T-helper 1 cell (primary cell): ENCODE data around the gene LCN15.
A peak's percentile ranks its signal among the peaks of the same experiment; 100 is the strongest.
"Not testable (repeated sequence)": the region's sequence is repeated elsewhere in the genome, so short reads cannot be mapped to it uniquely, and the experiment has no call there.

Experiments used
- DNase-seq, 5 donors: peaks; one replicate each; pipeline ENCODE4 v3.0.0-alpha.2; 2012 to 2020

Gene LCN15

DNA sequence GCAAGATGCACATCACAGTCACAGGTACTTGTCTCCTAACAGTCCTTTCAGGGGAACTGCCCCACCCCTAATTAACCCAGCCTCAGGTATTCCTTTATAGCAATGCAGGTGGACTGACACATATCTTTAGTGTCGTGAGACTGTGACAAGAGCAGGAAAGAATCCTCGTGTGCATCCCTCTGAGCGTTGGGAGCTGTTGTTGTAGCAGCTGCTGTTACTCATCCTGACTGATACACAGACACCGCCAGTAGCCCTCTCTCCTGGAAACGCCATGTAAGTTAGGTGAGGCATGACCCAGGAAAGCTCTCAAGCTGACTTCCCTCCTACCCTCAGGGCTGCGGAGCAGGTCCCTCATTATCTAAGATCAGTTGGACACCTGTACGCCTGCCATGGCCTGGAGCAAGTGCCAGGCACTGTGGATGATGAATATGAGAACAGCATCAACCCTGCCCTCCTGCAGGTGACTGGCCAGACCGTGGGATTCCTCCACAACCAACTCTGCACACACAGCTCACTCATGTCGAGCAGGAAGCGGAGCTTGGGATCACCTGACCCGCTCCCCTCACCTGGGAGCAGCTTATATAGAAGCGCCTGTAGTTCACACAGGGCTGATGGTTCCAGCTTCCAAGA lies 10.2 kb upstream of the LCN15 start:
- DNase-seq, result no peak

DNA sequence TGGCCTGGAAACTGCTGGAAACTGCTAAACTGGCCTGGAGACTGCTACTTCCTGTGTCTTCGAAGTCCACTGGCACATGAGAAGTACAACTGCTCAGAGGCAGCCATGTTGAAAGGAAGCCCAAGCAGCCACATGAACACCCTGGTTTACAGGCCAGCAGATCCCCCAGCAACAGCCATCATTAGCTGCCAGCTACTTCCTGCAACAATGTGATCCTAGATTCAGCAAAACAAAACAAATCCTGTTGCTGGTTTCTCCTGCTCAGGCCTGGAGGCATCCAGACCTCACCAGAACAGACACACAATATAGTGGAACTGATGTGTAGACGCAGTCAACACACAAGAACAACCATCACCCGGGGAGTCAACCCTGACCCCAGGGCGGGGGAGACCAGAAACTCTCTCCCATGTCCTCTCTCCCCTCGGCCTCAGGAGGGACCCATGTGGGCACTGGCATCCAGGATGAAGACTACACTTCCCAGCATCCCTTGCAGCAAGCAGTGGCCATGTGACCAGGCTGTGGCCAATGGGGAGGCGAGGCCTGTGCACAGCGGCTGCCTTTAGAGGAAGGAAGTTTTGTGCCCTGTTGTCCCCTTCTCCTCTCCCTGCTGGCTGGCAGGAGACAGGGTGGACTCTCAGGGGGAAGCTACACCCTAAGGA lies 9.2 kb upstream of the LCN15 start:
- no peak for DNase-seq

DNA sequence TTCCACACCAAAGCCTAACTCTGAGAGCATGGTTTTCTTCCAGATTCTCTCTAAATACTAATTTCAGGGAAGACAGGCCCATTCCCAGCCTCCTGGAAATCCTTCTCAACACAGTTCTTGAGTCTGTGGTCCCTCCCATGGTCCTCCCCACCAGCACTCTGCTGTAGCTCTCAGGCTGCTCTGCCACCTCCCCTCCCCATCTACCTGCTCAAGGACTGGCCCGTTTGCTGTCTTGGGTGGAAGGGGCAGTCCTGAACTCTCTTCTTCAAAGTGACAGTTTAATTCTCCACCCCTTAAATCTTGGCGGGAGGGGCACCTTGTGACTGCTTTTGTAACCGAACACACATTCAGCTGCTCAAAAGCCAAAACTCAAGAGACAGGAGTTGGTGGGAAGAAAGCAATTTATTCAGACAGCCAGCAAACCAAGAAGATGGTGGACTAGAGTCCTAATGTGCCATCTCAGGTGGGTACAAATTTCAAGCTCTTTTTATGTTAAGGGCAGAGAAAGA lies 7.6 kb upstream of the LCN15 start:
- no peak for DNase-seq

DNA sequence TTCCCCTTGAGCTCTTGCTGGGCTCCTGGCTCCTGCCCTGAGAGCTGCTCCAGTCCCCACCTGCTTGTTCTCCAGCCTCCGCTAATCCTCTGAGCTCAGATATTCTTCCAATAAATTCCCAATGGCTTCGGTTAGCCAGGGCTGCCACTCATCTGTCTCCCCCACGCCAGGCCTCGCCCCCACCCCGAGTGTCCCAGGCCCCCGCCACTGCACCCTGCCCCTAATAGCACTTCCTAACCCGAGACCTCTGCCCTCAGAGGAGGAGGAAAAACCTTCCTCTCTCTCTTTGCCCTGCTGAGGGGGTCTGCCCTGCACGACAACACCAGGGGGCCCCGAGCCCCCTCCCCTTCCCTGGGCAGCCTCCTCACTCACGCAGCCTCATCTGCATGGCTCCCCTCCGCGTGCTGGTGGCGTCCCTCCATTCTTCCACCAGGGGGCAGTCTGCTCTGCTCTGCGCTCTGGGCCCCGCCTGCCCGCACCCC lies 5.4 kb upstream of the LCN15 start:
- DNase-seq, result peak in 3 of 5 donors; percentile 28 to 45 (median 40)

DNA sequence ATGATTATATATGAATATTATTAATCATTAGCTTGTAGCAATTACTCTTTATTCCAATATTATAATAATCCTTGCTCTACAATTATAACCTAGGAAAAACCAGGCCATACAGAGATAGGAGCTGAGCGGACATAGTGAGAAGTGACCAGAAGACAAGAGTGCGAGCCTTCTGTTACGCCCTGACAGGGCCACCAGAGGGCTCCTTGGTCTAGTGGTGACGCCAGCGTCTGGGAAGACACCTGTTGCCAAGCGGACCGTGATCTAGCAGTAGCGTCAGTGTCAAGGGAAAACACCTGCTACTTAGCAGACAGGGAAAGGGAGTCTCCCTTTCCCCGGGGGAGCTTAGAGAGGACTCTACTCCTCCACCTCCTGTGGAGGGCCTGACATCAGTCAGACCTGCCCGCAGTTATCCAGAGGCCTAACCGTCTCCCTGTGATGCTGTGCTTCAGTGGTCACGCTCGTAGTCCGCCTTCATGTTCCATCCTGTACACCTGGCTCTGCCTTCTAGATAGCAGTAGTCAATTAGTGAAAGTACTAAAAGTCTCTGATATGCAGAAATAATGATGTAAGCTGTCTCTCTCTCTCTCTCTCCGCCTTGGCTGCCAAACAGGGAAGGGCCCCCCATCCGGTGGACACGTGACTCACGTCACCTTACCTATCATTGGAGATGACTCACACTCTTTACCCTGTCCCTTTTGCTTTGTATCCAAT lies 2.2 kb upstream of the LCN15 start:
- peak in 2 of 5 donors; percentile 29 to 44 for DNase-seq

DNA sequence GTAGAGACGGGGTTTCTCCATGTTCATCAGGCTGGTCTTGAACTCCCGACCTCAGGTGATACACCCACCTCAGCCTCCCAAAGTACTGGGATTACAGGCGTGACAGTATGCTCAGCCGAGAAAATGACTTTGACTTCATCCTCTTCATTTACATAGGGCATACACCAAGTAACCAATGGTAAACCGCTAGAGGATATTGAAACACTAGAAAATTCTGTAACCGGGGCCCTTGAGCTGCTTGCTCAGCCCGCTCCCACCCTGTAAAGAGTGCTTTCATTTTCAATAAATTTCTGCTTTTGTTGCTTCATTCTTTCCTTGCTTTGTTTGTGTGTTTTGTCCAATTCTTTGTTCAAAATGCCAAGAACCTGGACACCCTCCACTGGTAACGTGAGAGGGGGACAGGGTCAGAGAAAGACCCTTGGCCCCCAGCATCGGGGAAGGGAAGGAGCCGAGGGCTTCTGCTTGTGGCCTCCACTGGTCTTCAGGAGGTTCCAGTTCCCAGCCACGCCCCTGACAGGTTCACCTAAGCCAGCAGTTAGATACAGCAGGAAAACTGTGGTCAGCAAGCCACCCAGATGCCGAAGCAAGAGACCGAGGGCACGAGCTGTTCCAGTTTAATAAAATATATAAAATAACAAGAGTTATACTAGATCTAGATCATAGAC lies 1.6 kb upstream of the LCN15 start:
- not testable (repeated sequence) for DNase-seq

DNA sequence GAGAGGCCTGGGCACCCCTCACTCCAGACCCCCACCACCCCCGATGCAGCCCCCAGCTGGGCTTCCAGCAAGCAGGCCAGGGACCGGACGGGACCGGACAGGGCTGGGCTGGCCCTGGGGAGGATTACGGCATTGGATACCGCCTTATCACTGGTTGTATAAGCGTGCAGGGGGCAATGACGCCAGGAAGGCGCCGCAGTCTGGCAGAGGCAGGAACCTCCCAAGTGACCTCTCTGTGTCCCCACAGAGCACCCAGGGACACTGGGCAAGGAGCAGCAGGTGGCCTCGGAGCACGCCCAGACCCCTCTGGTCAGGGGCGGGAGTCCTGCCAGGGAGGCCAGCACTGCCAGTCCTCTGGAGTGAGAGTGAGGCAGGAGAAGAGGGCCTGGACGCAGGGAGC lies 723 bp upstream of the LCN15 start:
- no peak for DNase-seq

DNA sequence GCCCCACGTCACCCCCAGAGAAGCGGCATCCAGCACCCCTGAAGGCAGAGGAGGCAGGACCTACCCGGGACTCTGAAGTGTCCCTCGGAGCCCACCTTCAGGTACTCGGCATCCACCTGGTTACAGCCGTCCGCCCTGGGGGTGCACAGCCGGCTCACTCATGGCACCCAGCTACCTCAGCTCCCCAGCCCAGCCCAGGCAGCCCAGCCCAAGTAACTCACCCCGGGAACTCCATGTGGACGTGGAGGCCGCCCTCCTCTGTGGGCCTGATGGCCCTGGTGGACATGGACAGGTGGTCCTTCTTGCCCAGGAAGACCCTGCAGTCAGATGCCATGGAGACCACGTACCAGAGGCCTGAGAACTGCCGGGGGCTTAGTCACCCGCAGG lies 676 bp downstream of the LCN15 start:
- no peak for DNase-seq

DNA sequence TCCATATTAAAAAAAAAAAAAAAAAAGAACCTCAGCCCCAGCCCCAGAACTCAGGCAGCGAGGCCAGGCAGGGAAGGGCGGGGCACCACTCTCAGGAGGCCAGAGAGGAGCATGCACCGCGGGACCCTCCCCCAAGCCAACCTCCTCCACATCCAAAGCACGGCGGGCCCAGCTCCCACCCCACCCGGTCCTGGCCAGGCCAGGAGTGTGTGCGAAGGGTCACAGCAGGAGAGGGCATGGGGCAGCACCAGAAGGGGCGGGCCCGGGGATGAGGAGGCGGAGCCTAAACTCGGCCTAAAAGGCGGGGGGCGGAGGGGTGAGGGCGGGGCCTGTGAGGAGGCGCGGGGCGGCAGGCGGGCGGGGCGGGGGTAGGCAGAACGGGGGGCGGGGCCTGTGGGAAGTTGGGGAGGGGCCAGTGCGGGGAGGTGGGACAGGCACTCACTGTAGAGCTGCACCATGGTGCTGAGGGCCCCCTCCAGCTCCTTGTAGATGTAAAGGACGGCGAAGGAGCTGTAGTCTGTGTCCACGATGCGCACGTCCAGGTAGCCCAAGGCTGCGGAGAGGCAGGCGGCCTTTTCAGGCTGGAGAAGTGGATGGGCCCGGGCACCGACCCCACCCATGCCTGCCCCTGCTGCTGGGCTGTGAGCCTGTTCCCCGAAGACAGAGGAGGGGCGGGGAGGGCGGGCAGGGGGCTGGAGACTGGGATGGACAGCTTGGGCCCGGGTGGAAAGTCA lies 1.2 kb downstream of the LCN15 start:
- peak in 3 of 5 donors; percentile 21 to 38 (median 24) for DNase-seq

DNA sequence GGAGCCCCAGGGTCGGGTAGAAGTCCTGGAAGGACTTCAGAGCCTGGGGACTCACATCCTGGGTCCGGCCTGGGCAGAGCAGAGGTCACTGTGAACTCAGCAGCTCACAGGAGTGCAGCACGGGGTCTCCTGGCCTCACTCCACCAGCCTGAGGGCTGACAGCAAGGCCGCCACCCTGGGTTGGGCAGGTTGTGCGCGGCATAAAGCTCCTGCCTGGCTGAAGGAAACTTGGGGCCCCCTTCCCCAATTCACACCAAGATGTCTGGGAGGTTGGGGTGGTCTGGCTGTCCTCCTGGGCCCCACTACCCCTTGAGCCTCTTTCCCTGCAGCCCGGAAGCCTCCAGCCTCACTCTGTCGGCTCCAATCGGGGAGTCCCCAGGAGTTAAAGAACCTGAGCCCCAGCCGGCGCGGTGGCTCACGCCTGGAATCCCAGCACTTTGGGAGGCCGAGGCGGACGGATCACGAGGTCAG lies 2.1 kb downstream of the LCN15 start:
- DNase-seq, result no peak

DNA sequence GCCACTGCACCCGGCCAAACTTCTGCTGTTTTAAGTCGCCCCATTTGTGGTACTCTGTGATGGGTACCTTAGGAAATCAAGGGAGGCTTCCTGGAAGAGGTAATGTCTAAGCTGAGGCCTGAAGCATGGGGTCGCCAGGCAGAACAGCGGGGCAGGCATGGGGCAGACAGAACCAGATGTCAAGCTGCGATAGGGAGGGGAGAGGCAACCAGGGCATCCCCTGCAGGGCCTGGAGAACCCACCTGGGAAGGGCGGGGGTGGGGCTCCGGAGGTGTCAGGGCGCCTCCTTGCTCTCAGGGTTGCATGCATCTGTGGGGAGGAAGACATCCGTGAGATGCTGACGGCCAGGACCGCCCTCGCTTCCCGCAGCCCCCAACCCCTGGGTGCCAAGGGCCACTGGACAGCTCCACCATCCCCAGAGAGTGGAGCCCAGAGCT lies 2.8 kb downstream of the LCN15 start:
- DNase-seq, result no peak

DNA sequence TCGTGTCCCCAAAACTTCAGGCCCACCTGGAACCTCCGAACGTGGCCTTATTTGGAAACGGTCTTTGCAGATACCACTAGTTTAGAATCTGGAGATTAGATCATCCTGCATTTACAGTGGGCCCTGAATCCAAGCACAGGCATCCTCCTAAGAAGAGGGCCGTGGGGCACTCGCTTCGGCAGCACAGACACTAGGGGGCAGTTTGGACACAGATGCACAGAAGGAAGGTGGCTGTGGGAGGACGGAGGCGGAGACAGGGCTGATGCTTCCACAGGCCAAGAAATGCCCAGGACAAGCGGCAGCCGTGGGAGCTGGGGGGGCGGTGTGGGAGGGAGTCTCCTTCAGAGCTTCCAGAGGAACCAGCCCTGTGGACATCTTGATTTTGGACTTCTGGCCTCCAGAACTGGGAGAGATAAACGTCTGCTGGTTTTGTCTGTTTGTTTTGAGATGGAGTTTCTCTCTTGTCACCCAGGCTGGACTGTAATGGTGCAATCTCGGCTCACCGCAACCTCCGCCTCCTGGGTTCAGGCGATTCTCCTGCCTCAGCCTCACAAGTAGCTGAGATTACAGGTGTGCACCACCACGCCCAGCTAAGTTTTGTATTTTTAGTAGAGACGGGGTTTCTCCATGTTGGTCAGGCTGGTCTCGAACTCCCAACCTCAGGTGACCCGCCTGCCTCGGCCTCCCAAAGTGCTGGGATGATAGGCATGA lies 3.3 kb downstream of the LCN15 start:
- DNase-seq, result not testable (repeated sequence)

DNA sequence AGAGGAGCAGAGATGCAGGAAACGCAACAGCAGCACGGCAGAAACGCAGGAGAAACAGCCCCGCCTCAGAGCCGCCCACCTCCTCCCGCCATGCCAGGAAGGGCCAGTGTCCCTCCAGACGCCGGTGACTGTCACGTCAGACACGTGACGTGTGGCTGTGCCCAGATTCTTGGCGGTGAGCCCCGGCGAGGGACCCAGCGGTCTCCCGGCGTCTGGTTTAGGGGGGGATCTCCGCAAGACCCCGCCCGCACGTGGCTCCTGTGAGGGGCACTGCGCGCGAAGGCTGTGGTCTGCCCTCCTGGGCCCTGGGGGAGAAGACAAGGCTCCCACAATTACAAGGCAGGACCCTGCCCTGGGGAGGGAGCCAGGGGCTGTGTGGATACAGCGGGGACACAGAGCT lies 3.9 kb downstream of the LCN15 start:
- DNase-seq, result no peak

DNA sequence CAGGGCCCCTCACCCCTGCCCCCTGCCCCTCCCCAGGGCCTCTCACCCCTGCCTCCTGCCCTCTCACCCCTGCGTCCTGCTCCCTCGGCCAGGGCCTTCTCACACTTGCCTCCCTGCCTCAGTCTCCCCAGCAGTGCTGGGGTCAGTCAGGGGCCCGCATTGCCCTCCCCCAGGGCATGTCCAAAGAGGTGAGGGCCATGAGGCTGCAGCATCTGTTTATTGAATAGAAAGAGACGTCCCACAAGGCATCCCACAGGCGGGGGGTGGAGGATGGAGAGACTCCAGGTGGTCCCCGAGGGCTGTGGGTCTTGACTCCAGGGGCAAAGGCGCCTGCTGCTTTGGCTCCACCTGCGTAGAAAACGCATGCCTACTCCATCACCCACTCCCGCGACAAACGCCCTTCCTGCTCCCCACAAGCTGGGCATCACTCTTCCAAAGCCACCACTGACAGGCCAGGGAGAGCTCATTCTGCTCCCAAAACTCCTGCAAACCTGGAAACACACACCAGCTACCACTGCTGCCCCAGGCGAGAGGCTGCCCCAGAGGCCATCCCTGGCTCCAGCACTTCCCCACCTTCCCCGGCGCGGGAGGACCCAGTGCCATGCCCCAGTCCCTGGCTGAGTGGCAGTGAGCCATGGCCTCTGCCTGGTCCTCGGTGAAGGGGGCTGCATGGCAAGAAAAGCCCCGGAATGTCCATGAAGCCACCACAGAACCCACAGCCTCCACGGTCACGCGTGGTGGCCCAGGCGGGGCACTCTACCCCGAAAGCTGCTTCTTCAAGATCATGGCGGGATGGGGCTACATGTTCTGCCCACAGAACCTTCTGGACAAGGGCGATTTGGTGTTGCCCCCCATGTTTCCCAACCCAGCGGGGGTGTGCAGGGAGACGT lies 4.6 kb downstream of the LCN15 start:
- DNase-seq, result no peak

DNA sequence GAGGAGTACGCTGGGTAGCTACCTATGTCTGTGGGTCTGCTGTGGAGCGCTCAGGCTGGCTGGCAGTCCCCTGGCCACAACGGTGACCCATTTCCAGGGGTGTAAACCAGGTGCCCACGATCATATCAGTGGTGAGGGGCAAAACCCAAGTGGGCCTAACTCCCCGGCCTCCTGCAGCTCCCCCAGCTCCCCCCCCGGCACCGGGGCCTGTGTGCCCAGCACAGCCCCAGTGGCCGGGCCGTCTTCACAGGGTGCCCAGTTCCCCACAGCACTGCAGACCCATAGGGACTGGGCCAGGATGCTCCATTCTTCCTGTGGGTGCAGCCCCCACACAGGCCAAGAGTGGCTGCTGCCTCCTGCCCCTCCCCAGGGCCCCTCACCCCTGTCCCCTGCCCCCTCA lies 5.3 kb downstream of the LCN15 start:
- DNase-seq, result no peak

DNA sequence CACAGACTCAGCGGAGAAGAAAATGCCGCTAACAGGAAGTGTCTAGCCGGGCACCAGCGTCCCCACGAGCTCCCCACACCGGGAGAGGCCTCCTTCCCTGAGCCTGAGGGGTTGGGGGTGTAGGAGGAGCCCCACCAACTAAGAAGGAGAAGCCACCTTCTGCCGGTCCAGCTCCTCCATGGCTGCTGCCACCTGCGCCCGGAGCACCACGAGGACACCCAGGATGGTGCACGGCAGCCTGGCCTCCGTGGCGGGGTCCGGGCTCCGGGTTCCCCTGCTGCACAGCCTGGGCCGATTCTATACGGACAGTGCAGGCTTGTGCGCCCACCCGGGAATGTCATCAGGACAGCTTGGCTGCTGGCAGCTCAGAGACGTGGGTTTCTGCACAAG lies 6.6 kb downstream of the LCN15 start:
- DNase-seq, result no peak

DNA sequence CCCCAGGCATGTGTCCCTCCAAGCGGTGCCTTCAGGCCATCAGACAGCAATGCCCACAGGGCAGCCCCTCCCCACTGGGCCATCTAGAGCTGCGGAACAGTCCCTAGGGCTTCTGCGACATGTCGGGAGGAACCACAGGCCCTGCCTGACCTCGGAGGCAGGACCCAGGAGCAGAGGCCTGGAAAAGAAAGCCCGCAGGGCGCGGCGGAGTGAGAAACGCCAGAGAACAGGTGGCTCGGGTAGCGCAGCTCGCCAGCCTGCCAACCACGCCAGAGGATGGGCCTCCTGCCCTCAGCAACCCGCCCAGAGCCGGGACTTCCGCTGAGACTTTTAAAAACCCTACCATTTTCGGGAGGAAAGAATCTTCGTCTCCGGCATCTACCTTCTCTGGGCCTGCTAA lies 7.0 kb downstream of the LCN15 start:
- DNase-seq, result no peak

DNA sequence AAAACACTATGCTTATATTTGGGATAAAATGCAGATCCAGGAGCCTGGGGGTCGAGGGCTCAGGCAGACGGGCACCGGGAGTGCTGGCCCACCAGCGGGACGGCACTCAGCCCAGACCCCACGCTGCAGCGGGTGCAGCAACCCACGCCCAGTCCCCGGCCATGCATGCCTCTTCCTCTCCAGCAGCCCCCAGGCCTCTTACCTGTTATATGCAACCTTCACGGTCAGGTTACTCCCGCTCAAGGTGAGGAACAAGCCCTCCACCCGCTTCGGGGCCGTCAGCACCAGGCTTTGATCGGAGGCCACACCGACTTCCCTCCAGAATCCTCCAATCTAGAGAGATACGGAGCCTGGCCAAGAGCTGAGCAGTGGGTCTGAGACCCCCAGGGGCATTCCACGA lies 7.5 kb downstream of the LCN15 start:
- no peak for DNase-seq

DNA sequence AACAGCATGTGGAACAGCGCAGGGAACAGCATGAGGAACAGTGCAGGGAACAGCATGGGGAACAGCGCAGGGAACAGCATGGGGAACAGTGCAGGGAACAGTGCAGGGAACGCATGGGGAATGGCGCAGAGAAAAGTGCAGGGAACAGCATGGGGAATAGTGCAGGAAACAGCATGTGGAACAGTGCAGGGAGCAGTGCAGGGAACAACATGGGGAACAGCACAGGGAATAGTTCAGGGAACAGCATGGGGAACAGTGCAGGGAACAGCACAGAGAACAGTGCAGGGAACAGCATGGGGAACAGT lies 8.2 kb downstream of the LCN15 start:
- DNase-seq, result no peak

DNA sequence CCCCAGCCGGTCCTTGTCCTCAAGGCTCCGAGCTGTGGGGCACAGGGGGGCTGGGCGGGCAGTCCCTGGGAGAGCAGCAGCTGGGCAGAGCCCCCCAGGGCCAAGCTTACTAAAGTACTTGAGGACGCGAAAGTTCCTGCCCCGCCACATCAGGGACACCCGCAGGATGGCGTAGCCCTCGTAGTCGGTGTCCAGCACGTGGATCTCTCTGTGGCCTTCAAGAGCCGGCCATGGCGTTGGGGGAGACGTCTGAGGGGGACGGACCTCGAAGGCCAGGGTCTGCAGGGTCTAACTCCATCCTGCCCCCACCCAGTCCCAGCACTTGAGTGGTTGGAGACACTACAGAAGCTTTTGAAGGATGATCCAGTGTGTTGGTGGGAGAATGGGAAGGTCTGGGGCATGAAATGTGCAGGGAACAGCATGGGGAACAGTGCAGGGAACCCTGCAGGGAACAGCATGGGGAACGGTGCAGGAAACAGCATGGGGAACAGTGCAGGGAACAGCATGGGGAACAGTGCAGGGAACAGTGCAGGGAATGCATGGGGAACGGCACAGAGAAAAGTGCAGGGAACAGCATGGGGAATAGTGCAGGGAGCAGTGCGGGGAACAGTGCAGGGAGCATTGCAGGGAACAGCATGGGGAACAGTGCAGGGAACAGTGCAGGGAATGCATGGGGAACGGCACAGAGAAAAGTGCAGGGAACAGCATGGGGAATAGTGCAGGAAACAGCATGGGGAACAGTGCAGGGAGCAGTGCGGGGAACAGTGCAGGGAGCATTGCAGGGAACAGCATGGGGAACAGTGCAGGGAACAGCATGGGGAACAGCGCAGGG lies 8.8 kb downstream of the LCN15 start:
- DNase-seq, result not testable (repeated sequence)
